OCI-LY7 (cell line): ENCODE data around the gene USP43. TPM values are rescaled to one million over a fixed set of nuclear protein-coding genes. Genes with fewer than 3 reads are reported as not detected.

Experiments used
- BruUV-seq: library from RNA; stranded (reverse); fragments of 400-500 nt; replicated peaks from 2 replicates; lab custom pipeline; 2021; lab: Mats Ljungman, UMichigan
- CTCF ChIA-PET: fragments of 300-600 bp; sonication (Branson Sonifier 250); formaldehyde crosslinking; loops from one replicate; lab custom pipeline; 2022; ENCODE audit warnings: antibody characterized with exemption; ENCODE audit not compliant: unreplicated experiment; lab: Charles Lee
- POLR2A ChIA-PET: fragments of 300-600 bp; sonication (Branson Sonifier 250); formaldehyde crosslinking; loops from one replicate; lab custom pipeline; 2022; ENCODE audit warnings: antibody characterized with exemption; lab: Charles Lee
- DNase-seq: peaks from one replicate; pipeline ENCODE4 v3.0.0-alpha.2; 2015; ENCODE audit warnings: low spot score
- H2AFZ ChIP-seq: fragments of 200-600 bp; sonication (generic), shearing (Covaris generic); 2 replicates; pipeline ENCODE4 v1.6.1; 2014; ENCODE audit warnings: mild to moderate bottlenecking, antibody characterized with exemption, low read length, moderate library complexity
- H3K27ac ChIP-seq: fragments of 200-600 bp; sonication (generic); 2 replicates; pipeline ENCODE4 v1.5.1; 2014; ENCODE audit warnings: mixed run types, low read depth, mild to moderate bottlenecking, moderate library complexity, low read length, inconsistent platforms; ENCODE audit not compliant: poor library complexity, severe bottlenecking
- H3K36me3 ChIP-seq: fragments of 200-600 bp; sonication (generic); 2 replicates; pipeline ENCODE4 v1.6.1; 2014; ENCODE audit warnings: mild to moderate bottlenecking, antibody characterized with exemption, low read length, moderate library complexity, mixed read lengths; ENCODE audit not compliant: insufficient read depth
- H3K4me1 ChIP-seq: fragments of 200-600 bp; sonication (generic); 2 replicates; pipeline ENCODE4 v1.5.1; 2014; ENCODE audit warnings: mild to moderate bottlenecking, low read length; ENCODE audit not compliant: insufficient read depth, poor library complexity, severe bottlenecking
- H3K4me2 ChIP-seq: fragments of 200-600 bp; sonication (generic); 2 replicates; pipeline ENCODE4 v1.6.1; 2014; ENCODE audit warnings: mild to moderate bottlenecking, low read length
- H3K4me3 ChIP-seq: fragments of 200-600 bp; sonication (generic); 2 replicates; pipeline ENCODE4 v1.5.1; 2014; ENCODE audit warnings: mild to moderate bottlenecking, low read depth, low read length; ENCODE audit not compliant: poor library complexity, severe bottlenecking
- H3K79me2 ChIP-seq: fragments of 200-600 bp; sonication (generic); 2 replicates; pipeline ENCODE4 v1.6.1; 2016; ENCODE audit warnings: low read depth, mild to moderate bottlenecking, low read length, moderate library complexity, mixed read lengths; ENCODE audit not compliant: insufficient read depth
- H3K9me2 ChIP-seq: fragments of 200-600 bp; sonication (generic); 2 replicates; pipeline ENCODE4 v1.6.1; 2016; ENCODE audit warnings: mild to moderate bottlenecking, low read length, mixed read lengths; ENCODE audit not compliant: insufficient read depth
- H3K9me3 ChIP-seq: fragments of 200-600 bp; sonication (generic); 2 replicates; pipeline ENCODE4 v1.6.1; 2014; ENCODE audit warnings: mild to moderate bottlenecking, mixed run types, low read length, mixed read lengths
- H4K20me1 ChIP-seq: fragments of 200-600 bp; sonication (generic); 2 replicates; pipeline ENCODE4 v1.6.1; 2014; ENCODE audit warnings: mild to moderate bottlenecking, antibody characterized with exemption, low read length, moderate library complexity, mixed read lengths; ENCODE audit not compliant: insufficient read depth
- CTCF ChIP-seq: fragments of 200-600 bp; sonication (generic); conservative IDR thresholded peaks from 2 replicates; pipeline ENCODE4 v1.5.1; 2014; ENCODE audit warnings: mild to moderate bottlenecking, antibody characterized with exemption, low read length, moderate library complexity, mixed read lengths
- EZH2phosphoT487 ChIP-seq: fragments of 200-600 bp; sonication (generic); IDR thresholded peaks from 2 replicates; pipeline ENCODE4 v1.6.1; 2018; ENCODE audit warnings: low read depth, borderline replicate concordance, mild to moderate bottlenecking, mixed run types, antibody characterized with exemption, low read length, moderate library complexity, mixed read lengths
- intact Hi-C: fragments of 100-400 bp; cut with micrococcal nuclease; formaldehyde crosslinking; loops from one replicate; pipeline ENCODE4 v1.10.0; 2022; ENCODE audit not compliant: unreplicated experiment
- total RNA-seq, 2 experiments: library from RNA; depleted of rRNA in 1 of 2; stranded (reverse); fragments of >200 nt in 1 of 2; shearing (Covaris generic) in 1 of 2; gene quantifications; 2 replicates each; pipeline ENCODE4 v1.2.3, GENCODE V29; 2014 to 2022

The USP43 gene
- total RNA-seq, 2 experiments from 2014 or later, result 1.3 to 2.7 TPM

- no peak for TF ChIP-seq CTCF
- no peaks in the 10 kb centered on the region for H3K9me3 ChIP-seq
- H3K9me2 ChIP-seq, result no peaks in the 10 kb centered on the region
- intact Hi-C loops, result no loop called here
- no peak overlapping the region for H3K4me3 ChIP-seq
- DNase-seq, result no peak
- H3K36me3 ChIP-seq, result no peaks in the 10 kb centered on the region
- H3K27ac ChIP-seq, result no peak overlapping the region
- H3K4me1 ChIP-seq, result no peaks in the 10 kb centered on the region
- no TSS peak for BruUV-seq
- H4K20me1 ChIP-seq, result no peaks in the 10 kb centered on the region
- H2AFZ ChIP-seq, result no peak overlapping the region
- H3K79me2 ChIP-seq, result no peaks in the 10 kb centered on the region
- no peak overlapping the region for H3K4me2 ChIP-seq
- POLR2A ChIA-PET, result no interaction called here
- CTCF ChIA-PET, result no interaction called here
Observed at GRCh38 chr17:9763643-9764042, 118.3 kb downstream of the USP43 start.

GRCh38 chr17:9765322-9765721 is 120.0 kb downstream of the USP43 start:
- Histone ChIP-seq H3K79me2 (no peaks in the 10 kb centered on the region), H3K27ac (no peak overlapping the region), H3K9me3 (no peaks in the 10 kb centered on the region), H3K36me3 (no peaks in the 10 kb centered on the region), H3K9me2 (no peaks in the 10 kb centered on the region), H3K4me3 (no peak overlapping the region), H2AFZ (no peak overlapping the region), H4K20me1 (no peaks in the 10 kb centered on the region), H3K4me1 (no peaks in the 10 kb centered on the region), H3K4me2 (no peak overlapping the region)
- no TSS peak for BruUV-seq
- DNase-seq, result no peak
- ChIA-PET CTCF (no interaction called here), POLR2A (no interaction called here)
- TF ChIP-seq EZH2phosphoT487, result no peak
- intact Hi-C loops, result no loop called here

GRCh38 chr17:9766970-9767369 is 121.7 kb downstream of the USP43 start:
- no peaks in the 10 kb centered on the region for H3K9me3 ChIP-seq
- no peak for DNase-seq
- ChIA-PET CTCF (no interaction called here), POLR2A (no interaction called here)
- H3K27ac ChIP-seq, result no peak overlapping the region
- H3K36me3 ChIP-seq, result no peaks in the 10 kb centered on the region
- no peaks in the 10 kb centered on the region for H3K79me2 ChIP-seq
- no peak overlapping the region for H2AFZ ChIP-seq
- no peaks in the 10 kb centered on the region for H3K4me1 ChIP-seq
- no peak for TF ChIP-seq EZH2phosphoT487
- TF ChIP-seq CTCF, result no peak
- intact Hi-C loops, result no loop called here
- no peaks in the 10 kb centered on the region for H4K20me1 ChIP-seq
- BruUV-seq, result no TSS peak
- no peak overlapping the region for H3K4me3 ChIP-seq
- H3K9me2 ChIP-seq, result no peaks in the 10 kb centered on the region
- no peak overlapping the region for H3K4me2 ChIP-seq
